Fibroblast of lung (primary cell): ENCODE data around the gene UNC13D. TPM values are rescaled to one million over a fixed set of nuclear protein-coding genes. Genes with fewer than 3 reads are reported as not detected.

Experiments
- DNase-seq, 2 donors: peaks; one replicate each; pipeline versions ENCODE4 v3.0.0 to v3.0.0-alpha.2; 2010; ENCODE audit warnings: low read depth in 2 of 2
- H2AFZ ChIP-seq: 2 replicates; pipeline ENCODE4 v1.5.1; 2012; ENCODE audit warnings: low read length, control low read depth, inconsistent platforms
- H3K27ac ChIP-seq: 2 replicates; pipeline ENCODE4 v1.5.1; 2011; ENCODE audit warnings: low read length, control low read depth; ENCODE audit not compliant: insufficient read depth
- H3K27me3 ChIP-seq: 2 replicates; pipeline ENCODE4 v1.5.1; 2011; ENCODE audit warnings: mild to moderate bottlenecking, low read length; ENCODE audit not compliant: control insufficient read depth, insufficient read depth
- H3K36me3 ChIP-seq: 2 replicates; pipeline ENCODE4 v1.5.1; 2011; ENCODE audit warnings: low read length; ENCODE audit not compliant: control insufficient read depth, insufficient read depth
- H3K4me1 ChIP-seq: 2 replicates; pipeline ENCODE4 v1.5.1; 2011; ENCODE audit warnings: low read length; ENCODE audit not compliant: control insufficient read depth, insufficient read depth; ENCODE audit errors: extremely low read depth
- H3K4me2 ChIP-seq: 2 replicates; pipeline ENCODE4 v1.5.1; 2011; ENCODE audit warnings: low read length, control low read depth; ENCODE audit not compliant: insufficient read depth; ENCODE audit errors: extremely low read depth
- H3K4me3 ChIP-seq, 4 experiments: fragments of 200-600 bp in 1 of 4; sonication (generic) in 1 of 4; replicated peaks in 1 of 4; 2 replicates each; pipeline ENCODE4 v1.5.1; 2011 to 2016; ENCODE audit warnings: low read length in 4 of 4, low read depth in 3 of 4, mild to moderate bottlenecking in 3 of 4, control low read depth in 2 of 4, inconsistent platforms in 1 of 4, mixed read lengths in 1 of 4; ENCODE audit not compliant: insufficient read depth in 1 of 4; ENCODE audit errors: control extremely low read depth in 1 of 4
- H3K79me2 ChIP-seq: 2 replicates; pipeline ENCODE4 v1.5.1; 2012; ENCODE audit warnings: mild to moderate bottlenecking, low read length, inconsistent platforms; ENCODE audit not compliant: control insufficient read depth, insufficient read depth
- H3K9ac ChIP-seq: 2 replicates; pipeline ENCODE4 v1.5.1; 2011; ENCODE audit warnings: mild to moderate bottlenecking, low read length, control low read depth; ENCODE audit not compliant: insufficient read depth
- H3K9me3 ChIP-seq: 2 replicates; pipeline ENCODE4 v1.5.1; 2012; ENCODE audit warnings: low read depth, low read length; ENCODE audit not compliant: control insufficient read depth, insufficient read depth
- H4K20me1 ChIP-seq: 2 replicates; pipeline ENCODE4 v1.5.1; 2011; ENCODE audit warnings: low read length; ENCODE audit not compliant: control insufficient read depth, insufficient read depth; ENCODE audit errors: extremely low read depth
- EZH2 ChIP-seq: IDR thresholded peaks from 2 replicates; pipeline ENCODE4 v1.5.1; 2012; ENCODE audit warnings: low read length, control low read depth, mild to moderate bottlenecking; ENCODE audit errors: missing control alignments
- polyA plus RNA-seq, 2 donors: library from polyadenylated mRNA; depleted of rRNA in 1 of 2; stranded (reverse) in 1 of 2; unstranded in 1 of 2; fragments of >200 nt; gene quantifications; 2 replicates each; pipeline ENCODE4 v1.2.1, GENCODE V29; 2011 to 2012; ENCODE audit warnings: missing spikeins in 1 of 2
- total RNA-seq: library from RNA; depleted of rRNA; stranded (reverse); fragments of >200 nt; gene quantifications from 2 replicates; pipeline ENCODE4 v1.2.1, GENCODE V29; 2014
- TF ChIP-seq, protein P1 (sequence below), 2 donors: IDR thresholded peaks in 1 of 2; conservative IDR thresholded peaks in 1 of 2; 1 replicate in 1 of 2; 2 replicates in 1 of 2; pipeline ENCODE4 v1.5.1; 2011 to 2012; ENCODE audit warnings: low read length in 2 of 2, control low read depth in 1 of 2, inconsistent platforms in 1 of 2, low read depth in 1 of 2, mild to moderate bottlenecking in 1 of 2

Gene UNC13D
- total and polyA plus RNA-seq, 2 donors (not counting 1 experiment from before 2014, with no cell fraction given) = 0.22 to 1.5 TPM

DNA sequence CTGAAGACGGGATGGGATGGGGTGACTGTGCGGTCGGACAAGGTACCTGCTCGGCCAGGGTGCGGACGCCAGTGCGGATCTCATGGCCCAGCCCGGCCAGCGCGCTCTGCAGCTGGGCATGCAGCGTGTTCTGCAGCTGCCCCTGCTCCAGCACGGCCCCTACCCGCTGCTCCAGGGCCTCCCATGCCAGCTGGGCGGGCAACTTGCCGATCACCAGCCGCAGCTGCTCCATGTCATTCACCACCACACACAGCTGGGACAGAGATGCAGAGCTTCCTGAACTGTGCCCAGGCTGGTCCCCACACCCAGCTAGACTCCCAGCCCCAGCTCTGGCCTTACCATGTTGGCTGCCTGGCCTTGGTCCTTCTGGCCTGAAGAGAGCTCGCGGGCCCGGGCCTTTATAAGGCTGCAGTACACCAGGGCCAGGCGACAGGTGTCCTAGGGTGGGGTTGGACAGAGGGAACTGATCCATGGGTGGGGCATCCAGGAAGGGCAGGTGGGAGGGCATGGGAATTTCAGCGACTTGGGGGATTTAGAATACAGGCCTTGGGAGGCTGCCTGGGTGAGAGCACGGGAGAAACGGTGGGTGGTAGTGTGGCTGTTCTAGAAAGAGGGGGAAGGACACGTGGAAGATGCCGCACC, 9.8 kb downstream of the UNC13D start:
- Histone ChIP-seq H2AFZ (no peak overlapping the region), H3K4me2 (no peak overlapping the region), H3K79me2 (no peaks in the 10 kb centered on the region), H3K36me3 (no peaks in the 10 kb centered on the region), H3K9ac (no peak overlapping the region), H3K4me3 (no peak overlapping the region), H3K27ac (no peak overlapping the region), H4K20me1 (no peaks in the 10 kb centered on the region), H3K9me3 (no peaks in the 10 kb centered on the region), H3K4me1 (no peaks in the 10 kb centered on the region), H3K27me3 (no peaks in the 10 kb centered on the region)
- TF ChIP-seq EZH2 = no peak
- TF ChIP-seq, protein P1, sequence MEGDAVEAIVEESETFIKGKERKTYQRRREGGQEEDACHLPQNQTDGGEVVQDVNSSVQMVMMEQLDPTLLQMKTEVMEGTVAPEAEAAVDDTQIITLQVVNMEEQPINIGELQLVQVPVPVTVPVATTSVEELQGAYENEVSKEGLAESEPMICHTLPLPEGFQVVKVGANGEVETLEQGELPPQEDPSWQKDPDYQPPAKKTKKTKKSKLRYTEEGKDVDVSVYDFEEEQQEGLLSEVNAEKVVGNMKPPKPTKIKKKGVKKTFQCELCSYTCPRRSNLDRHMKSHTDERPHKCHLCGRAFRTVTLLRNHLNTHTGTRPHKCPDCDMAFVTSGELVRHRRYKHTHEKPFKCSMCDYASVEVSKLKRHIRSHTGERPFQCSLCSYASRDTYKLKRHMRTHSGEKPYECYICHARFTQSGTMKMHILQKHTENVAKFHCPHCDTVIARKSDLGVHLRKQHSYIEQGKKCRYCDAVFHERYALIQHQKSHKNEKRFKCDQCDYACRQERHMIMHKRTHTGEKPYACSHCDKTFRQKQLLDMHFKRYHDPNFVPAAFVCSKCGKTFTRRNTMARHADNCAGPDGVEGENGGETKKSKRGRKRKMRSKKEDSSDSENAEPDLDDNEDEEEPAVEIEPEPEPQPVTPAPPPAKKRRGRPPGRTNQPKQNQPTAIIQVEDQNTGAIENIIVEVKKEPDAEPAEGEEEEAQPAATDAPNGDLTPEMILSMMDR (conservative IDR thresholded peaks at IDR 0.05 in 1 of 2, IDR thresholded peaks at IDR 0.05 in 1 of 2; ENCODE audit: low read depth in 1 of 2, low read length in 2 of 2) = no peak
- DNase-seq = no peak

DNA sequence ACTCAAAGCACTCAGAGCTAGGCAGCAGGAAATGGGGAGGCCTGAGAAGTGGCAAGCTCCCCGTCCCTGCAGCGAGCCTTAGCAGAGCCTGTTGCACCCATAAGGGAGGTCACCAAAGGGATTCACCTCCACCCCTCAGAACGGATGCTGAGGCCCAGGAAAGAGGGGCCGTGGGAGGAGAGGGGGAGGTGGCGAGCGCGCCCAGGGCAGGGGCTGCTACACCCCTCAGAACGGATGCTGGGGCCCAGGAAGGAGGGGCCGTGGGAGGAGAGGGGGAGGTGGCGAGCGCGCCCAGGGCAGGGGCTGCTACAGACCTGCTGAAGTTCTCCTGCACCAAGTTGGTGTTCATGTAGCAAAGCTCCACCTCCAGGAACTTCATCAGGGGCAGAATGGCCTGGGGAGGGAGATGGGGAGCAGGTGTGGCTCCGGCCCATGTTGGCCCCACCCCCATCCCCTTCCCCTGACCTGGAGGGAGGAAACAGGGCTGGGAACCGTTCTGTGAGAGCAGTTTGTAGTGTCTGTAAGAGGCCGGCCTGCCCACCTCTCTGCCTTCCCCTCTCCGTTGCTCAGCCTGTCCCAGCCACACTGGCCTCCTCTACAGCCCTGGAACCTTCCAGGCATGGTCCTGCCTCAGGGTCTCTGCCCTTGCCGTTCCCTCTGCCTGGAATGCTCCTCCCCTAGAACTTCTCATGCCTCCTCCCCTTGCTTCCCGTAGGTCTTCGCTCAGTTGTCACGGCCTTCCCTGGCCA, 11.4 kb downstream of the UNC13D start:
- H3K27me3 ChIP-seq = no peaks in the 10 kb centered on the region
- no peak for DNase-seq
- no peak overlapping the region for H3K9ac ChIP-seq
- H4K20me1 ChIP-seq = no peaks in the 10 kb centered on the region
- H3K27ac ChIP-seq = no peak overlapping the region
- no peaks in the 10 kb centered on the region for H3K79me2 ChIP-seq
- no peak overlapping the region for H3K4me3 ChIP-seq
- H3K36me3 ChIP-seq = no peaks in the 10 kb centered on the region
- no peak for TF ChIP-seq EZH2
- TF ChIP-seq, protein P1 (conservative IDR thresholded peaks at IDR 0.05 in 1 of 2, IDR thresholded peaks at IDR 0.05 in 1 of 2; ENCODE audit: low read depth in 1 of 2, low read length in 2 of 2) = no peak
- H3K9me3 ChIP-seq = no peaks in the 10 kb centered on the region
- H3K4me1 ChIP-seq = no peaks in the 10 kb centered on the region
- H3K4me2 ChIP-seq = no peak overlapping the region
- no peak overlapping the region for H2AFZ ChIP-seq

GRCh38 chr17:75832164-75832651, 12.0 kb downstream of the UNC13D start:
- Histone ChIP-seq H3K4me3 (no peak overlapping the region), H3K79me2 (no peaks in the 10 kb centered on the region), H3K27ac (no peak overlapping the region), H4K20me1 (no peaks in the 10 kb centered on the region), H3K4me1 (no peaks in the 10 kb centered on the region), H3K9me3 (no peaks in the 10 kb centered on the region), H3K9ac (no peak overlapping the region), H3K4me2 (no peak overlapping the region), H3K27me3 (no peaks in the 10 kb centered on the region), H3K36me3 (no peaks in the 10 kb centered on the region), H2AFZ (no peak overlapping the region)
- TF ChIP-seq EZH2 = no peak
- TF ChIP-seq, protein P1 (conservative IDR thresholded peaks at IDR 0.05 in 1 of 2, IDR thresholded peaks at IDR 0.05 in 1 of 2; ENCODE audit: low read depth in 1 of 2, low read length in 2 of 2) = no peak
- DNase-seq = peak; percentile 61 to 89
